GM23338 (cell line): ENCODE results near the gene KCND2. TPM values are rescaled to one million over a fixed set of nuclear protein-coding genes. Genes with fewer than 3 reads are reported as not detected.

Experiments used
- ATAC-seq: fragments of 200-7000 bp; cut with Tn5 transposase; 3 replicates; pipeline ENCODE4 v1.9.1; 2020
- DNase-seq: peaks from one replicate; pipeline ENCODE4 v3.0.0-alpha.2; 2015; ENCODE audit warnings: low spot score
- H2AFZ ChIP-seq: fragments of 200-600 bp; sonication (generic); 2 replicates; pipeline ENCODE4 v1.8.0; 2016; ENCODE audit warnings: antibody characterized with exemption, mild to moderate bottlenecking, moderate library complexity
- H3F3A ChIP-seq: fragments of 200-600 bp; sonication (generic); replicated peaks from 2 replicates; pipeline ENCODE4 v1.8.0; 2017; ENCODE audit warnings: antibody characterized with exemption, mixed run types, low read depth
- H3K27ac ChIP-seq: fragments of 200-600 bp; sonication (generic); 2 replicates; pipeline ENCODE4 v1.6.1; 2016; ENCODE audit warnings: low read depth
- H3K27me3 ChIP-seq: fragments of 200-600 bp; sonication (generic); 2 replicates; pipeline ENCODE4 v1.8.0; 2016; ENCODE audit warnings: mild to moderate bottlenecking, mixed run types, moderate library complexity; ENCODE audit not compliant: insufficient read depth
- H3K36me3 ChIP-seq: fragments of 200-600 bp; sonication (generic); 2 replicates; pipeline ENCODE4 v1.8.0; 2016; ENCODE audit warnings: mild to moderate bottlenecking; ENCODE audit not compliant: insufficient read depth
- H3K4me1 ChIP-seq: fragments of 200-600 bp; sonication (generic); 2 replicates; pipeline ENCODE4 v1.8.0; 2016; ENCODE audit warnings: mild to moderate bottlenecking, moderate library complexity; ENCODE audit not compliant: insufficient read depth
- H3K4me2 ChIP-seq: fragments of 200-600 bp; sonication (generic); 2 replicates; pipeline ENCODE4 v1.7.1; 2017; ENCODE audit warnings: mixed run types
- H3K4me3 ChIP-seq: fragments of 200-600 bp; sonication (generic); 2 replicates; pipeline ENCODE4 v1.6.1; 2016; ENCODE audit warnings: mixed run types
- H3K79me2 ChIP-seq: fragments of 200-600 bp; sonication (generic); replicated peaks from 2 replicates; pipeline ENCODE4 v1.8.0; 2017; ENCODE audit warnings: mild to moderate bottlenecking; ENCODE audit not compliant: insufficient read depth
- H3K9me2 ChIP-seq: fragments of 200-600 bp; sonication (generic); 2 replicates; pipeline ENCODE4 v1.8.0; 2017; ENCODE audit not compliant: insufficient read depth
- H4K20me1 ChIP-seq: fragments of 200-600 bp; sonication (generic); replicated peaks from 2 replicates; pipeline ENCODE4 v1.8.0; 2017; ENCODE audit warnings: mild to moderate bottlenecking; ENCODE audit not compliant: insufficient read depth
- H3K27ac Mint-ChIP-seq: 2 replicates; pipeline ENCODE4 v1.8.0; 2020; ENCODE audit warnings: inconsistent platforms, mild to moderate bottlenecking, moderate library complexity, mixed read lengths
- H3K27me3 Mint-ChIP-seq: 3 replicates; pipeline ENCODE4 v1.8.0; 2022; ENCODE audit warnings: low read depth, mild to moderate bottlenecking, moderate library complexity, mixed read lengths, inconsistent platforms; ENCODE audit not compliant: insufficient read depth, poor library complexity
- H3K36me3 Mint-ChIP-seq: 3 replicates; pipeline ENCODE4 v1.8.0; 2021; ENCODE audit warnings: low read depth, mild to moderate bottlenecking, inconsistent platforms, moderate library complexity, mixed read lengths
- H3K4me1 Mint-ChIP-seq: 3 replicates; pipeline ENCODE4 v1.8.0; 2020; ENCODE audit warnings: mild to moderate bottlenecking, inconsistent platforms, mixed read lengths
- H3K4me3 Mint-ChIP-seq: 3 replicates; pipeline ENCODE4 v1.8.0; 2021; ENCODE audit warnings: moderate library complexity, mild to moderate bottlenecking, inconsistent platforms, mixed read lengths
- H3K9me3 Mint-ChIP-seq: 3 replicates; pipeline ENCODE4 v1.8.0; 2020; ENCODE audit warnings: moderate library complexity, mild to moderate bottlenecking, inconsistent platforms, mixed read lengths
- CREB1 ChIP-seq: fragments of 250-450 bp; sonication (Bioruptor Pico); IDR thresholded peaks from 2 replicates; pipeline ENCODE4 v1.5.0; 2020; ENCODE audit warnings: low read depth, mild to moderate bottlenecking, moderate library complexity
- EZH2phosphoT487 ChIP-seq: fragments of 200-600 bp; sonication (generic); IDR thresholded peaks from one replicate; pipeline ENCODE4 v1.8.1; 2018; ENCODE audit warnings: antibody characterized with exemption; ENCODE audit not compliant: unreplicated experiment
- NANOG ChIP-seq: IDR thresholded peaks from 2 replicates; pipeline ENCODE4 v1.6.1; 2016; ENCODE audit warnings: antibody characterized with exemption, borderline replicate concordance
- ZNF462 ChIP-seq: fragments of 250-450 bp; sonication (Bioruptor Pico); IDR thresholded peaks from 2 replicates; pipeline ENCODE4 v1.5.0; 2020; ENCODE audit warnings: mild to moderate bottlenecking, moderate library complexity
- polyA plus RNA-seq: library from polyadenylated mRNA; unstranded; fragments of >200 nt; fragmentation: Nextera tagmentation; extraction: Ambion mirVana; gene quantifications from 2 replicates; pipeline ENCODE4 v1.2.1, GENCODE V29; 2016
- total RNA-seq: library from RNA; depleted of rRNA; stranded (reverse); fragments of >200 nt; shearing (Covaris generic); gene quantifications from 2 replicates; pipeline ENCODE4 v1.2.3, GENCODE V29; 2014

Gene KCND2
- total and polyA plus RNA-seq, 2 experiments from 2014 or later = 7.1 to 15.6 TPM

- no peaks in the 10 kb centered on the region for H3K9me3 Mint-ChIP-seq
Measured at GRCh38 chr7:120473352-120473751, 200.4 kb downstream of the KCND2 start.

More at GRCh38 chr7:120473352-120473751, 200.4 kb downstream of the KCND2 start:
- no peaks in the 10 kb centered on the region for H3F3A ChIP-seq
- TF ChIP-seq CREB1 = no peak
- TF ChIP-seq NANOG = no peak
- TF ChIP-seq EZH2phosphoT487 = no peak
- no peak for TF ChIP-seq ZNF462 (CRISPR knock-in tag)
- H3K4me3 ChIP-seq = no peak overlapping the region
- H3K27me3 Mint-ChIP-seq = peaks cover 2% of the 10 kb centered on the region
- H4K20me1 ChIP-seq = no peaks in the 10 kb centered on the region
- H3K36me3 Mint-ChIP-seq = no peaks in the 10 kb centered on the region
- H3K36me3 ChIP-seq = no peaks in the 10 kb centered on the region
- no peak overlapping the region for H3K4me2 ChIP-seq
- H3K9me2 ChIP-seq = no peaks in the 10 kb centered on the region
- H3K4me3 Mint-ChIP-seq = no peak overlapping the region
- ATAC-seq (no peak), DNase-seq (no peak)
- H3K27ac ChIP-seq = no peak overlapping the region
- H2AFZ ChIP-seq = no peak overlapping the region
- no peaks in the 10 kb centered on the region for H3K27me3 ChIP-seq
- H3K4me1 Mint-ChIP-seq = peaks cover 29% of the 10 kb centered on the region
- H3K27ac Mint-ChIP-seq = no peak overlapping the region
- peaks cover 18% of the 10 kb centered on the region for H3K4me1 ChIP-seq
- H3K79me2 ChIP-seq = no peaks in the 10 kb centered on the region
